GM21737 (cell line): Measurements from ENCODE around the gene DCK.
A peak's percentile ranks its signal among the peaks of the same experiment; 100 is the strongest.
"Not testable (repeated sequence)": the region's sequence is repeated elsewhere in the genome, so short reads cannot be mapped to it uniquely, and the experiment has no call there.

Experiments used
- ATAC-seq: cut with Tn5 transposase; IDR thresholded peaks from one replicate; pipeline ENCODE4 v1.9.1; 2021; ENCODE audit warnings: mild to moderate bottlenecking, moderate library complexity; ENCODE audit not compliant: unreplicated experiment

Gene DCK

DNA sequence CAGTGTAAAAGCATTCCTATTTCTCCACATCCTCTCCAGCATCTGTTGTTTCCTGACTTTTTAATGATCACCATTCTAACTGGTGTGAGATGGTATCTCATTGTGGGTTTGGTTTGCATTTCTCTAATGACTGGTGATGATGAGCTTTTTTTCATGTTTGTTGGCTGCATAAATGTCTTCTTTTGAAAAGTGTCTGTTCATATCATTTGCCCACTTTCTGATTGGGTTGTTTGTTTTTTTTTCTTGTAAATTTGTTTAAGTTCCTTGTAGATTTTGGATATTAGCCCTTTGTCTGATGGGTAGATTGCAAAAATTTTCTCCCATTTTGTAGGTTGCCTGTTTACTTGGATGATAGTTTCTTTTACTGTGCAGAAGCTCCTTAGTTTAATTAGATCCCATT lies 6.2 kb downstream of the DCK start:
- not testable (repeated sequence) for ATAC-seq

DNA sequence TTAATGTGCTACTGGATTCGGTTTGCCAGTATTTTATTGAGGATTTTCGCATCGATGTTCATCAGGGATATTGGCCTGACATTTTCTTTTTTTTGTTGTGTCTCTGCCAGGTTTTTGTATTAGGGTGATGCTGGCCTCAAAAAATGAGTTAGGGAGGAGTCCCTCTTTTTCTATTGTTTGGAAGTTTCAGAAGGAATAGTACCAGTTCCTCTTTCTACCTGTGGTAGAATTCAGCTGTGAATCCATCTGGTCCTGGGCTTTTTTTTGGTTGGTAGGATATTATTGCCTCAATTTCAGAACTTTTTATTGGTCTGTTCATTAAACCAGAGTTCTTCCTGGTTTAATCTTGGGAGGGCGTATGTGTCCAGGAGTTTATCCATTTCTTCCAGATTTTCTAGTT lies 7.9 kb downstream of the DCK start:
- not testable (repeated sequence) for ATAC-seq

DNA sequence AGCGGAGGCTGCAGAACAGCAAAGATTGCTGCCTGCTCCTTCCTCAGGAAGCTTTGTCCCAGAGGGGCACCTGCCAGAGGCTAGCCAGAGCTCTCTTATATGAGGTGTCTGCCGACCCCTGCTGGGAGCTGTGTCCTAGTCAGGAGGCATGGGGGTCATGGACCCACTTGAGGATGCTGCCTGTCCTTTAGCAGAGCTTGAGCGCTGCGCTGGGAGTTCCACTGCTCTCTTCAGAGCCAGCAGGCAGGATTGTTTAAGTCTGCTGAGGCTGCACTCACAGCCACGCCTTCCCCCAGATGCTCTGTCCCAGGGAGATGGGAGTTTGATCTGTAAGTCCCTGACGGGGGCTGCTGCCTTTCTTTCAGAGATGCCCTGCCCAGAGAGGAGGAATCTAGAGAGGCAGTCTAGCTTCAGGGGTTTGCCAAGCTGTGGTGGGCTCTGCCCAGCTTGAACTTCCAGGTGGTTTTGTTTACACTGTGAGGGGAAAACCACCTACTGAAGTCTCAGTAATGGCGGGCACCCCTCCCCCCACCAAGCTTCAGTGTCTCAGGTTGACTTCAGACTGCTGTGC lies 10.9 kb downstream of the DCK start:
- no peak for ATAC-seq

DNA sequence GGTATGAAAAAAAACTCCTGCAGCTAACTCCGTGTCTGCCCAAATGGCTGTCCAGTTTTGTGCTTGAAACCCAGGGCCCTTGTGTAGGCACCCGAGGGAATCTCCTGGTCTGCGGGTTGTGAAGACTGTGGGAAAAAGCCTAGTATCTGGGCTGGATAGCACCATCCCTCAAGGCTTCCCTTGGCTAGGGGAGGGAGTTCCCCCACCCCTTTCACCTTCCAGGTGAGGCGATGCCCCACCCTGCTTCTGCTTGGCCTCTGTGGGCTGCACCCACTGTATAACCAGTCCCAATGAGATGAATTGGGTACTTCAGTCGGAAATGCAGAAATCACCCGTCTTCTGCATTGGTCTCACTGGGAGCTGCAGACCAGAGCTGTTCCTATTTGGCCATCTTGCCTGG lies 11.6 kb downstream of the DCK start:
- not testable (repeated sequence) for ATAC-seq

DNA sequence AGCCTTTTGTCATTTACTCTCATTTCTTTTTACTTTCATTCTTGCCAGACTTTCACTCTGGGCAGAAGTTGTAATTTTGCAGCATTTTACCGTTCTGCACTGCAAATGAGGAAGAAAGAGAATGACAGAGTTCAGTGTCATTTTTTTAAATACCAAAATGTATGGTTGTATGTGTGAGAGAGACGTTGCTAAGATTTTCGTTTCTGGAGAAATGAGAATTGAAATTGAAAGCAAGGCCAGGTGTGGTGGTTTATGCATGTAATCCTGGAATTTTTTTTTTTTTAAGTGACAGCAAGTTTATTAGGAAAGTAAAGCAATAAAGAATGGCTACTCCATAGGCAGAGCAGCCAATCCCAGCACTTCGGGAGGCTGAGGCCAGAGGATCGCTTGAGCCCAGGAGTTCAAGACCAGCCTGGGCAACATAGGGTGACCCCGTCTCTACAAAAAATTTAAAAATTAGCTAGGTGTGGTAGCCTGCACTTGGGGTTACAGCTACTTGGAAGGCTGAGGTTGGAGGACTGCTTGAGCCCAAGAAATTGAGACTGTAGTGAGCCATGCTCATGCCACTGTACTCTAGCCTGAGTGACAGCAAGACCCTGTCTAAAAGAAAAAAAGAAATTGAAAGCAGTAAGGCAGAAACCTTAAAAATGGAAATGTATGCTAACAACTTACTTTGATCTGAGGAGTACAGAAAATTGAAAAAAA lies 12.9 kb downstream of the DCK start:
- peak; percentile 85 for ATAC-seq

DNA sequence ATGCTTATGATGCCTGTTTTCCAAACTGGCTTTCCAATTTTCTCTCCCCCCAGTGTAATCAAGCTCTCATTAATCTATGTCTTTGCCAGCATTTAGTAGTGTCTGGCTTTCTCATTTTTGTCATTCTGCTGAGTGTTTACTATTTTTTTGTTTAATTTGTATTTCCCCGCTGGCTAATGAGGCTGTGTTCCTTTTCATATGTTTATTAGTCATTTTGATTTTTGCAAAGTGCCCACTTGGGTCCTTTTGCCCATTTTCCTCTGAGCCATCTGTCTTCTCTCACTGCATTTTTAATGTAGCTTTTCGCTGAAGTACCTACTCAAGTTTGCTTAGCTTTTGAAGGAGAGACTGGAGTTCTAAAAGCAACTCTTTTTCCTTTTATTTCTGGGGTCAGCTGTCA lies 14.7 kb downstream of the DCK start:
- ATAC-seq: no peak

DNA sequence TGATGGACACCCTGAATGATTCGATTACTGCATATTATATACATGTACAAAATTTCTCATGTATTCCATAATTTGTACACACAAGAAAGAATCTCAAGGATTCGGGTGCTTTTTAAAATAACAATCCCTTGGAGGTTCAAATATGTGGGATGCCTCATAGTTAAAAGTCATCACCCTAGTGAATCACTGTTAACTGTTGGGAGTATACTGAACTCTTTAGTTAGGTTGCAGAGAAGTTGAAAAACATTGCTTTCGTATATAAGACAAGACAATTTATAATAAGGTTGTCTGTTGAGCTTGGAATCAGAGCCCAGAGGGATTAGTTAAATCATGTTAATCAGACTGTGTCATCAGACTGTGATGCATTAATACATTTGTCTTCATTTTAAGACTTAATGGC lies 15.6 kb downstream of the DCK start:
- ATAC-seq: no peak

DNA sequence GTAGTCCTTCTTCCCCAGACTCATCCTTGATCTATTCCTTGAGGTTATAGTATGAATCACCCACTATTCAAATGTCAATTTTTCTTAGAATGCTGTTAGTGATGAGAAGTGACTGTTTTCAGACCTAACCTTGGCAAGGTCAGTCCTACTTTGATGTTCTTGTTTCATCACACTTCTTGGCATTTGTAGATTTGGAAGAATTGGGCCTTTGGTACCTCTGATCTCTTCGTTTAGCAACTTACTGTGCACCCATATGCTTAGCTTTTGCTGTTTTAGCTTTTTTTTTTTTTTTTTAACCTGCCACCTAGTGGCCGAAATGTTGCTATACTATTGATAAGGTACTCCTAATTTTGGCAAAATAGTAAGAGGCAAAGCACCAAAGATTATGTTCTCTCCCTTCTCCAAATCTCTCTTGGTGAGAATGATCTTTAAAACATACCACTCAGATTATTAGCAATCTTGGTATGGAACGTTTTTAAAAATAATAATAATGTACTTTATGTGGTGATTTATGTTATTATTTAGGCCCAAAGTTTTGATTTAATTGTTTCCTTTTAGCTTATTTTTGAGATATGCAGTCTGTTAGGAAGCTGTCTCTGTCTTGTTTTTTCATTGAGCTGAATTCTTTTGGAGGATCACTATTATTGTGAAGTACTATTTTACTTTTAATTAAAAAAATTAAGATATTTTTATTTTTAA lies 16.6 kb downstream of the DCK start:
- no peak for ATAC-seq

DNA sequence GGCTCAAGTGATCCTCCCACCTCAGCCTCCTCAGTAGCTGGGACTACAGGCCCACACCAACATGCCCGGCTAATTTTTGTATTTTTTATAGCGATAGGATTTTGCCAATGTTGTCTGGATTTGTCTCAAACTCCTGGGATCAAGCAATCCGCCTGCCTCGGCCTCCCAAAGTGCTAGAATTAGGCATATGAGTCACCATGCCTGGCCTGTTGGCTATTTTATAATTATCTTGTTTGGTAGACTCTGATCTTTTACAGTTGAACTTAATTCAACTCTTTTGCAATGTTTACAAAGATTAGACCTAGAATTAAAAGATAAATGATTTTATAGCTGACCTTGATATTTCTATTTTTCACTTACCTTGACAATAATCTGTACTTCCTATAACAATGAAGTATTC lies 18.0 kb downstream of the DCK start:
- no peak for ATAC-seq

DNA sequence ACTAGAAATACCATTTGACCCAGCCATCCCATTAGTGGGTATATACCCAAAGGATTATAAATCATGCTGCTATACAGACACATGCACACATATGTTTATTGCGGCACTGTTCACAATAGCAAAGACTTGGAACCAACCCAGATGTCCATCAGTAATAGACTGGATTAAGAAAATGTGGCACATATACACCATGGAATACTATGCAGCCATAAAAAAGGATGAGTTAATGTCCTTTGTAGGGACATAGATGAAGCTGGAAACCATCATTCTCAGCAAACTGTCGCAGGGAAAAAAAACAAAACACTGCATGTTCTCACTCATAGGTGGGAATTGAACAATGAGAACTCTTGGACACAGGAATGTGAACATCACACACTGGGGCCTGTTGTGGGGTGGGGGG lies 23.9 kb downstream of the DCK start:
- not testable (repeated sequence) for ATAC-seq

DNA sequence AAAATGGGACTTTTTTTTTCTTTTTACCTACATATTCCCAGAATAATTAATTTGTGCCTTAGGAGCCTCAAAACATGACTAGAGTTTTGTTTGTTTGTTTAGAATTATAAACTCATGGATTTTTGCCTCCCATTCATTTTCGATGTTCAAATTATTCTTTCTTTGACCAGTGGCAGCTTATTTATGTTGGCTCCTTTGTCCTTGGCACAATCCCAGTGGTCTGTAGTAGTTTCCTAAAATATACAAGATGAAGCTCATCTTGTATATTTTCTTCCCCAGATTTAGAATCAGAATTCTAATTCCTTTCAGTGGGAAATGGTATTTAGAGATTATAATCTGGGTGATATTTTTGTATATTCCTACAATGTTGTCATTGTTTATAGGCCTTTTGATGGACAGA lies 27.2 kb downstream of the DCK start:
- ATAC-seq: no peak

DNA sequence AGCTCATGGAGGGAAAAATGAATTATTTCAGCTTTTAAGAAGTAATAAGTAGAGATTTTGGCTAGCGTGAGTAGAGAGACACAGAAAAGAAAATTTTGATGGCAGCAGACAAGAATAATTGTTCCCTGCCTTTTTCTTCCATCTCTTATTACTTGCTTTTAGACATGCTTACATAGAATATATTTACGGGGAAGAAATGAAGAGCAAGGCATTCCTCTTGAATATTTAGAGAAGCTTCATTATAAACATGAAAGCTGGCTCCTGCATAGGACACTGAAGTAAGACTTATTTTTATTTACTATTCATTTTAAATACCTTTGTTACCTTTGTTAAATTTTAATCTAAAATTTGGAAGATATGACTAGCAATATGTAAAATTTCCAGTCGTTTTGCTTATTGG lies 32.2 kb downstream of the DCK start:
- ATAC-seq: no peak

DNA sequence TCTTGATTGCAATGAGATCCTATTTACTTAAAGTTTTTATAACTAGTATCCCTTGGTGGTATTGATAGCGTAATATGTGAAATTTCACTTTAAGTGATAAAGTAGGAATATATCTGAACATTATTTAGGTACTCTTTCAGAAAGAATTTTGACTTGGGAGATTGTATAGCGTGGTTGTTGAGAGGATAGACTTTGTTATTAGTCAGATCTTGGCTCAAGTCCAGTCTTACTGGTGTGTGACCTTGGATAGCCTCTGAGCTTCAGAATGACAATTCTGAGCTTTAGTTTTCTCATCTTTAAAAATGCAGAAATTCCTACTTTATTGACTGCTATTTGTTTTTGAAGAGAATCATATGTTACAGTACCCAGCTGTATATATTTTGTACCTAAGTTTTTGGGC lies 32.6 kb downstream of the DCK start:
- ATAC-seq: no peak

DNA sequence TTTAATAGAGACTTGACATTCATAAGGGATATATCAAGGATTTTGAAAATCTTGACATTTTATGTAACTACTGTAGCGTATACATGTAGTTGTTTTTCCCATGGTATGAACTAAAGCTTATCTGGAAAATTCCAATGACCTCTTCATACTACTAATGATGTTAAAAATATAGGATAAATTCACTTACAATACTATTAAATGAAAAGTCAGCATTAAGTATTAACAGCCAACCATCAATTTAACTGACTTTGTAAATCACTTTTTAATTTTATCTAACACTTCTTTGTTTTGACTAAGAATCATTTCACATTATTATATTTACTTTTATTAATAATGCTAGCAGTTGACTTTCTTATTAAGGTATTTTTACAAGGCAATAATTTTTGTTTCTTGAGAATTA lies 34.2 kb downstream of the DCK start:
- ATAC-seq: no peak

DNA sequence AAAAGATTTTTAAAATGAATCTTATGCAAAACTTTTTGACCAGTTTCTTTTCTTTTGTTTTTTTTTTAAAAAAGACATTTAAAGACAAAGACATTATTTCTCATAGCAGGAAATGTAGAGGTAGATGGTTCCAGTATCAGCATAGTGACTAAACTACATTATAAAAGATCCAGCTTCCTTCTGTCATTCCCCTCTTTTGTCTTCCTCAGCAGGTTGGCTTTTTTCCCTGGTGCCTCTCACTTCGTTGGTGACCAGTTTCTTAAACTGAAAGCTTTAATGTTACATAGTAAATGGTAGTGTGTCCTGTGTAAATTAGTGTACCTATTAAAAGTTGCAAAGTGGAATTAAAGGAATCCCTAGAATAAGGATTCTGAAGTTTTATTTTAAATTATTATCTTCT lies 36.1 kb downstream of the DCK start:
- no peak for ATAC-seq

DNA sequence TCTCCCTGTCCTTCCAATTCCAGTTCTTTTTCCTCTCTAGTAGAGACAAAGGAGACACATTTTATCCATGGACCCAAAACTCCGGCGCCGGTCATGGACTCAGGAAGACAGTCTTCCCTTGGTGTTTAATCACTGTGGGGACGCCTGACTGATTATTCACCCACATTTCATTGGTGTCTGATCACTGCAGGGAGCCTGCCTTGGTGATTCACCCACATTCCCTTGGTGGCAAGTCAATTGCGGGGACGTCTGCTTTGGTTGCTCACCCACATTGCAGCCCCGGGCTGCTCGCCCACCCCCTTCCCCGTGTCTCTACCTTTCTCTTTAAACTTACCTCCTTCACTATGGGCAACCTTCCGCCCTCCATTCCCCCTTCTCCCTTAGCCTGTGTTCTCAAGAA lies 38.7 kb downstream of the DCK start:
- ATAC-seq: not testable (repeated sequence)

DNA sequence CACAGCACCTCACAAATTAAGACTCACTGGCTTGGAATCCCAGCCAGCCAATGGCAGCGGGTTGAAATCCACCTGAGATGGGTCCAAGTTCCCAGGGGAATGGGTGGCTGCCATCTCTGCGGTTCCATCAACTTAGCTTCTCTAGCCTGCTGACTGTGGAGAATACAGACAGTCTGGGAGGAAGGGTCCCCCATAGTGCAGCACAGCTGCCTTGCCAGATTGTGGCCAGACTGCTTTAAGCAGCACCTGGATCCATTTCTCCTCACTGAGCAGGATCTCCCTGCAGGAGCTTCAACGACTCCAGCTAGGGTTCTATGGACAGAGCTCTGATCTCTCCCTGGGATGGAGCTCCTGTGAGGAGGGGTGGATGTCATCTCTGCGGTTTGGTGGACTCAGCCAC lies 51.8 kb downstream of the DCK start:
- ATAC-seq: no peak

DNA sequence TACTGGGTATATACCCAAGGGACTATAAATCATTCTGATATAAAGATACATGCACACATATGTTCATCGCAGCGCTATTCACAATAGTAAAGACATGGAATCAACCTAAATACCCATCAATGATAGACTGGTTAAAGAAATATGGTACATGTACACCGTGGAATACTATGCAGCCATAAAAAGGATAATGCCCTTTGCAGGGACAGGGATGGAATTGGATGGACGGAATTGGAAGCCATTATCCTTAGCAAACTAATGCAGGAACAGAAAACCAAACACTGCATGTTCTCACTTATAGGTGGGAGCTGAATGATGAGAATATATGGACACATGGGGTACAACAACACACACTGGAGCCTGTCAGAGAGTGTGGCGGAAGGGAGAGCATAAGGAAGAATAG lies 55.9 kb downstream of the DCK start:
- ATAC-seq: no peak

DNA sequence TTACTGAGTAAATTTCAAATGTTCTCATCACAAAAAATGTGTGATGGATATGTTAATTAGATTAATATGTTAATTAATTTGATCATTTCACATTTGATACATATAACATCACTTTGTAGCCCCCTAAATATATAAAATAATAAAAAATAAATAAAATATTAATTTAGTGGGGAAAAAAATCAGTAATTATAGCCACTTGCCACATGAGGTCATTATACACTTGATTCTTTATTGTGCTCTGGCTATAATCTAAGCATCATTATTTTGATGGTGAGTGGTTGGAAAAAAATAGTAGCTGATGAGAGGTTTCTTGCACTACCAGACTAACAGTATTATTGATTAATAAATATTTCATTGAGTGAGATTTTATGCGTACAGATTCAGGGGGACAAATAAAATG lies 57.4 kb downstream of the DCK start:
- no peak for ATAC-seq

DNA sequence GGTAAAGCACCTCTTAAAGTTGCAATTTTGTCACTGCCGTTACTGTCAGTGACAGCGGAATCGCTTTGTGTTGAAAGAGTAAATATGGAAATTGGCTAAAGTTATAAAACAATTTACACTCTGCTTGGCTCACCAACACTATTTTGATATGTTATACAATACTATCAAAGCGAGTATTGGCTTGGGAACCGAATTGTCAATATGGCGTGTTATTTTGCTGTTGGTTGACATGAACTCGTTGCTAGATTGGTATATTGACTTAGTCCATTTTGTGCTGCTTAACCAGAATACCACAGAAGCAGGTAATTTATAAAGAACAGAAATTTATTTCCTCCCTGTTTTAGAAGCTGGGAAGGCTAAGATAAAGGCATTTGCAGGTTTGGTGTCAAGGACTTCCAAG lies 58.6 kb downstream of the DCK start:
- ATAC-seq: no peak

DNA sequence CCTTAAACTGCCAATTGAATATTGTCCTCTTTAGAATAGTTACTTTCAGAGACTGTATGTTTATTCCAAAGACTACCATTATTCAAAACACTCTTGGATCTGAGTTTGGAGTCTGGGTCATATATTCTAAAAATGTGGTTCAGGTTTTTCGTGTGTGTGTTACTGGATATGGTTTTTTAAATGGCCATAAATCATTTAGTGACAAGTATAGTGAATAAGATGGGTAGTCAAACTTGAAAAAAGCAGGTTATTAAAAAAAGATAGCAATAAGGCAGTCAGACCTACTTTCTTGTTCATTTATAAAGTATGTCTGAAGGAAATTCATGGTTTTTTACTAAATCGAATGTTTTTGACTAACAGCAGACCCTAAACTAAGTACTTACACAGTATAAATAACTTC lies 59.3 kb downstream of the DCK start:
- no peak for ATAC-seq

DNA sequence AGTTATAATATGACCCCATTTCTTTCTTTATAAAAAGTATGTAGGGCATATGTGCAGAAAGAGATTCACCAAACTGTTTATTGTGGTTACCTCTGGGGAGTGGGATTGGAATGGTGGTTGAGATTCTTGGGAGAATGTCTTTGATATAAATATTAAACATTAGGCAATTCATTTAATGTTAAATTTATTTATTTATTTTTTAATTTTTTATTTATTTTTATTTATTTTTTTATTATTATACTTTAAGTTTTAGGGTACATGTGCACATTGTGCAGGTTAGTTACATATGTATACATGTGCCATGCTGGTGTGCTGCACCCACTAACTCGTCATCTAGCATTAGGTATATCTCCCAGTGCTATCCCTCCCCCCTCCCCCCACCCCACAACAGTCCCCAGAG lies 60.2 kb downstream of the DCK start:
- not testable (repeated sequence) for ATAC-seq
